SKM-1 treated with dmso at 0.1 percent for 144 hours (cell line): ENCODE measurements around the gene CD300C.
A peak's percentile ranks its signal among the peaks of the same experiment; 100 is the strongest.
"Not testable (repeated sequence)": the region's sequence is repeated elsewhere in the genome, so short reads cannot be mapped to it uniquely, and the experiment has no call there.

ENCODE experiments used
- DNase-seq: peaks from one replicate; lab custom pipeline; 2025; ENCODE audit not compliant: unreplicated experiment; lab: John Stamatoyannopoulos, UW

Gene CD300C

DNA sequence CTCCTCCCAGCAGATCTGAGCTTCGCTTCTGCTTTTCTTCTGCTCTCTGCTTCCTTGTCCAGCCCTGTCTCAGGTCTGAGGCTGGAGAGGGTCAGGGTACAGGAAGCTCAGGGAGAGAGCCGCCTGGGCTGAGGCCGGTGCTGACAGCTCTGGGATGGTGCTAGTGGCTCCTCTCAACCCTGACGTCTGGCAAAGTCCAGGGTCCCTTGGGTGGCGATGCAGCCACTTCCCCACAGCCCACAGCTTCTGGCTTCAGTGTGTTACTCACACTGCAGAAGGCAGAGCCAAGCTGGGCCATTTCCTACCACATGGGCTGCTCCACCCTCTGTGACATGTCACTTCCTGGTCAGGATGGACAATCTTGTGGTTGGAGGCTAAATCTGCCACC lies at the start of gene CD300C:
TSS of gene CD300C (minus strand) at position 273 of the 388 bp plus-strand sequence. CDS start 333 bp downstream, outside the sequence.
- peak; percentile 76 for DNase-seq

- DNase-seq = no peak
Measured at GRCh38 chr17:74595037-74595750, 49.3 kb upstream of the CD300C start.

- peak; percentile 55 for DNase-seq
Measured at GRCh38 chr17:74592087-74592990, 46.4 kb upstream of the CD300C start, which contains the start of gene CD300LD. Gene CD300LD, minus strand, starts transcription at chr17:74592283. Its CDS starts 81 bp downstream, at chr17:74592202.

- no peak for DNase-seq
Measured at GRCh38 chr17:74591503-74591902, 45.6 kb upstream of the CD300C start.

GRCh38 chr17:74585711-74586110 lies 39.8 kb upstream of the CD300C start:
- no peak for DNase-seq

DNA sequence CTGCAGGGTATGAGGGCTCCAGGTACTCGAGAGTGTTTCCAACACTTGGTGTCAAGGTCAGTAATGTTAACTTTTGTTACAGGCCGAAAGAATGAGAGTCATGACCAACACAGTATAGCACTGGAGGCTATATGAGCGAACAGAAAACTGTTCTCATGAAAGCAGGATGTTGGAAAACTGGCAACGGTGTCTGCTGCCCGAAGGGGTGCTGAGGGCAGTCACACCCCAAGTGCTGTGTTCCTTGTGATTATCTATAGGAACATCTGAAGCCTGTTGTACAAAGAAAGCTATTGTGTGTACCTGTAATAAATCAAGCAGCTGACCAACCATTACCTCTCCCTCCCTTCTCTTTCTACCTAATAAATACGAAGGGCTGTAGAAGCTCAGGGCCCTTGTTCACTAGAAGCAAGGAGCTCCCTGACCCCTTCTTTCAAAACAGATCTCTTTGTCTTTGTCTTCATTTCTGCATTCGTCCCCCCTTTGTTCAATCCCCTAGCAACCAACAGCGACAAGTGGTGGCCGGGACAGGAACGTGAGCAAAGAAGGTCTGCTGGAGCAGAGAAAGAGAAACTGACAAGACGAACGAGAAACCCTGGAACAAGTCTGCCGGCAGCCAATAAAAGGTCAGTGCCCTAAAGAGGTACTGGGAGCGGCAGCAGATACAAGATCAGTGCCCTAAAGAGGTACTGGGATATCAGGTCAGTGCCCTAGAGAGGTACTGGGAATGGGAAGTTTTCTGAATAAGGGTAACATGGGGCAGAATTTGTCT lies 38.6 kb upstream of the CD300C start:
- DNase-seq = no peak

- DNase-seq = no peak
Measured at GRCh38 chr17:74582633-74583032, 36.7 kb upstream of the CD300C start.

DNA sequence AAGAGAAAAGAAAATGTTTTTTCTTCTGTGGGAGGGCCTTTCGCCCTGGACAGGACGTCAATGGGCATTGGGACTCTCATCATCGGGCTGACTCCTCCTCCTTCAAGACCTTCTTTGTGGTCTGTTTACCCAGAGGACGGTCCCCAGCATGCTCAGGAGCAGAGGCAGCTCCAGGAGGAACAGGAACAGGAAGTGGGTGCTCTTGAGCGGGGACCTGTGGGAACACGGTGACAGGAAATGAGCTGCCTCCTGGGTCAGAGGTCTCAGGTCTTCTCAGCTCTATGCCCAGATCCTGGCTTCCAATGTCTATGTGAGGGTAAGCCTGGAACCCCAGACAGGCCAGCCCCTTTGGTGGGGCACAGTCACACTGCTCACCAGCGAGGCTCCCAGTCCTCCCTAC lies 34.0 kb upstream of the CD300C start:
- no peak for DNase-seq

DNA sequence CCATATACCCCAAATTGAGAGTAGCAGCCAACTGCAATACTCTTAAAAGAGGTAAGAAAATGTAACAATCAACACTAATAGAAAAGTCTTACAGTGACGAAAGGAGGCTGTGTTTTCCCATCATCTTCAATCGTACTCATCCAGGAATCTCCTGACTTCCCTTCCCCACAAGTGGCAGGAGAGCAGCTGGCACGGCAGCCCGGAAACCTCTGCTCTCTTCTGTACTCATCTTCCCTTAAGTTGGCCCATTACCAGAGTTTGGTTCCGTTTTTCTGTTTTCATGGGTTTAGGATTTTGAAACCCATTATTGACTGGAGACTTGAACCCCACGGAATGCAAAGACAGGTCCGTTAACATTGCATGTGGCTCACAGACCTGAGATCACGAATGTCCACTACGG lies 33.1 kb upstream of the CD300C start:
- no peak for DNase-seq

DNA sequence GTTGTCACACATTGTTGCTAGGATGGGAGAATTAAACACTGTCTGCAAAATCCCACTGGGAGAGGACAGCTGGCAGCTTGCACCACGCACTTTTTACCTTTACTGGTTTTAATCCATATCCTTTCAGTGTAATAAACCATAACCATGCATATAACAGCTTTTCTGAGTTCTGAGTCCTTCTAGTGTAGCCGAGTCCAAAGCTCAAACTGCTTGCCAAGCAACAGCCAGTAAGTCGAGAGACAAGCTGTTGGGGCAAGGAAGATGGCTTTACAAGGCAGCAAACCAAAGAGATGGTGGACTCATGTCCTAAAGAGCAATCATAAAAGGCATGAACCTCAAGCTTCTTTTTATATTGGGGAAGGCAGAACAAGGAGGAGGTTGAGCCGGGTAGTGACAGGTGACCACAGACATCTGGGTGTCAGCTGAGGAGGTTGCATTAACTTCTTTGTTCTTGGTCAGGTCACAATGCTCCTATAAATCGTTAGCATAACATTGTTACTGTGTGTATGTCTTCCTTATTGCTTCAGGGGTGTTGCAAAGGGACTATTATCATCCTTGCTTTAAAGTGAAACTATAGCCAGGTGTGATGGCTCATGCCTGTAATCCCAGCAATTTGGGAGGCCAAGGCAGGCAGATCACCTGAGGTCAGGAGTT lies 28.7 kb upstream of the CD300C start:
- DNase-seq = no peak

DNA sequence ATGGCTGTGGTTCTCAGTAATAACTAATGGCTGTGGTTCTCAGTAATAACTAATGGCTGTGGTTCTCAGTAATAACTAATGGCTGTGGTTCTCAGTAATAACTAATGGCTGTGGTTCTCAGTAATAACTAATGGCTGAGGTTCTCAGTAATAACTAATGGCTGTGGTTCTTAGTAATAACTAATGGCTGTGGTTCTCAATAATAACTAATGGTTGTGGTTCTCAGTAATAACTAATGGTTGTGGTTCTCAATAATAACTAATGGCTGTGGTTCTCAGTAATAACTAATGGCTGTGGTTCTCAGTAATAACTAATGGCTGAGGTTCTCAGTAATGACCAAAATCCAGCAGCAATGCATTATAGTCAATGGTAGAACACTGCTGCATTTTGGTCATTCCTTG lies 27.7 kb upstream of the CD300C start:
- not testable (repeated sequence) for DNase-seq

- no peak for DNase-seq
Measured at GRCh38 chr17:74573169-74573568, 27.3 kb upstream of the CD300C start.

DNA sequence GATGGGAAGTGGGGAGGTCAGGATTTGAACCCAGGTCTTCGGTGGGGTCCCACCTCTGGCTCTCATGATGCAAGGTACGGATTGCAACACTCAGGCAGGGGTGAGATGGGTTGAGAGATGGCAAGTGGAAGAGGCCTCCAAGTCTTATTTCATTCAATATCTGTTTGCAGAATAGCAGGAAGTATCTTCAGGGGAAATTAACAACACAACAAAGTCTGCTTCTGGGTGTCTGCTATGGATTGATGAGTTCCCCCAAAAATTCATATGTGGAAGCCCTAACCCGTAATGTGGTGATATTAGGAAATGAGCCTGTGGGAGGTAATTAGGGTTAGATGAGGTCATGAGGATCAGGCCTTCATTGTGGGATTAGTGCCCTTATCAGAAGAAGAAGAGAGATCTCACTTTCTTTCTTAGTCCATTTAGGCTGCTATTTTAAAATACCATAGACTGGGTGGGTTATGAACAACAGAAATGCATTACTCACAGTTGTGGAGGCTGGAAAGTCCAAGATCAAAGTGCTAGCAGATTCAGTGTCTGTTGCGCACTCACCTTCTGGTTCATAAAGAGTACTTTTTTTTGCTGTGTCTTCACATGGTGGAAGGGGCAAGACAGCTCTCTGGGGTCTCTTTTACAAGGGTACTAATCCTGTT lies 25.8 kb upstream of the CD300C start:
- peak; percentile 8 for DNase-seq

- DNase-seq = peak; percentile 74
Measured at GRCh38 chr17:74569020-74570003, 23.4 kb upstream of the CD300C start.

GRCh38 chr17:74568106-74568873 lies 22.4 kb upstream of the CD300C start:
- no peak for DNase-seq

DNA sequence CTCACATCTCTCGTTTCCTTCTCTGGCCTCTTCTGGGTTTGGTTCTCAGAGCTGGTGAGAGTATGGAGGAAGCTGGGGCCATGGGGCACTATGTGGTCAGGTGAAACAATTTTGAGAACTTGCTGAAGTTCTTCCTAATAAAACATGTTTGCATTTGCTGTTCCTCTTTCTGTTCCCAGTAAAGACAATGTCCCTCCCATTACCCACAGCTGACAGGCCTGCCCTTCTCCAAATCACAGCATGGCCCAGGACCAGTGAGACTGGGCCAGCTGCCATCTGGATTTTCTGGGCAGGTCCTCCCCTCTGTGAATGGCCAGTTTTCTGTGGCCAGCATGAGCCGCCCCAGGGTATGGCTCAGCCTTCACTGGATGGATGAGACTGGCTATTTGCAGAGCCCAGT lies 21.5 kb upstream of the CD300C start, which contains the start of gene CD300H:
TSS of gene CD300H (minus strand) at position 113 of the 400 bp plus-strand sequence.
- peak; percentile 39 for DNase-seq

DNA sequence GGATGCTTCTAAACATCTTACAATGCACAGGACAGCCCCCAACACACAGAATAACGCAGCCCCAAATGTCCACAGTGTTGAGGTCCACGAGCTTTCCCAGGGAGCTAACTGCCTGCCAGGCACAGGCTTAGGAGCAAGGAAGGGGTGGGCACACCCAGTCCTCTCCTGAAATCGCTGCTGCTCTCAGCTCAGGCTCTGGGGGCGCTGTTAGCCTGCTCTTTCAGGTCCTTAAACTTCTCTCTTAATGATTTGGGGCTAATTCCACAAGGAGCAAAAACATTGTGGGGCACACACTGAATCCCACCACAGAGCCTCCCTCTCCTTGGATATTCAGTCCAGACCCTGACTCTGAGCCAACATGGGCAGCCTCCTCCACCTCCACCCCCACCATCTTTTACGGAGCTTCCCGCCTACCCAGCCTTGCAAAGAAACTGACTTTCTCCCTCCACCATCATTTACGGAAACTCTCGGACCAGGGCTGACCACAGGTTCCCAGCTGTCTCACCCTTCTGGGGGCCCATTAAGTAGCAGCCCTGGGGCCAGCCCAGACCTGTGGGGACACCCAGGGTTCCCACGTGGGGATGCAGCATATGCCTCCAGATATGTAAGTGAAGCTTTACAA lies 20.3 kb upstream of the CD300C start:
- DNase-seq = peak; percentile 12

DNA sequence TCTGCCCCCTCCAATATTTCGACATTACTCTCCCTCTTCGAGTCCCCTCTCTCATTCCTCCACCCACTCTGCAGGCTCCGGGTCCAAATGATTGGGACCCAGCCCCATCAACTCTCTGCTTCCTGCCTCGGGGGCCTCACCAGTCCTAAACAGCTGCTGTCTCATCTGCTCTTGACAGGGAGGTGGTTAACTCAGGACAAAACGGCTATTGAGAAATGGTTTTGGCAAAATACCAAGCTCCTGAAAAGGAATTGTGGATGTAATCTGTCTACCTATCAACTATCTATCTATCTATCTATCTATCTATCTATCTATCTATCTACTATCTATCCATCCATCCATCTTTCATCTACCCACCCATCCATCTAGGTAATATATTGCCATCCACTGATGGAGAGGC lies 19.2 kb upstream of the CD300C start:
- no peak for DNase-seq
